Progenitor cell of endocrine pancreas (in vitro differentiated cells): ENCODE measurements around the gene ADD1. TPM values are rescaled to one million over a fixed set of nuclear protein-coding genes. Genes with fewer than 3 reads are reported as not detected.

Experiments used
- DNase-seq: peaks from one replicate; pipeline ENCODE4 v3.0.0; 2021; ENCODE audit warnings: low spot score; ENCODE audit not compliant: unreplicated experiment
- H3K27ac Mint-ChIP-seq: 2 replicates; pipeline ENCODE4 v1.8.0; 2021; ENCODE audit warnings: mild to moderate bottlenecking, moderate library complexity, mixed read lengths
- H3K27me3 Mint-ChIP-seq: 2 replicates; pipeline ENCODE4 v1.8.0; 2021; ENCODE audit warnings: mixed read lengths
- H3K36me3 Mint-ChIP-seq: 2 replicates; pipeline ENCODE4 v1.8.0; 2022; ENCODE audit warnings: mixed read lengths; ENCODE audit not compliant: insufficient read depth
- H3K4me1 Mint-ChIP-seq: 2 replicates; pipeline ENCODE4 v1.8.0; 2021; ENCODE audit warnings: low read depth, mixed read lengths
- H3K4me3 Mint-ChIP-seq: 2 replicates; pipeline ENCODE4 v1.8.0; 2021; ENCODE audit warnings: low read depth, mild to moderate bottlenecking, moderate library complexity, mixed read lengths
- H3K9me3 Mint-ChIP-seq: 2 replicates; pipeline ENCODE4 v1.8.0; 2021; ENCODE audit warnings: low read depth, mixed read lengths
- total RNA-seq: library from RNA; stranded (reverse); gene quantifications from 2 replicates; pipeline ENCODE4 v1.2.1, GENCODE V29; 2021
- TF ChIP-seq, protein P1 (sequence below): fragments of 200-600 bp; sonication (generic); IDR thresholded peaks from one replicate; pipeline ENCODE4 v1.5.0; 2021; ENCODE audit warnings: antibody characterized with exemption, mild to moderate bottlenecking; ENCODE audit not compliant: unreplicated experiment

ADD1 gene
- total RNA-seq, 1 donor from 2014 or later: 271 TPM

DNA sequence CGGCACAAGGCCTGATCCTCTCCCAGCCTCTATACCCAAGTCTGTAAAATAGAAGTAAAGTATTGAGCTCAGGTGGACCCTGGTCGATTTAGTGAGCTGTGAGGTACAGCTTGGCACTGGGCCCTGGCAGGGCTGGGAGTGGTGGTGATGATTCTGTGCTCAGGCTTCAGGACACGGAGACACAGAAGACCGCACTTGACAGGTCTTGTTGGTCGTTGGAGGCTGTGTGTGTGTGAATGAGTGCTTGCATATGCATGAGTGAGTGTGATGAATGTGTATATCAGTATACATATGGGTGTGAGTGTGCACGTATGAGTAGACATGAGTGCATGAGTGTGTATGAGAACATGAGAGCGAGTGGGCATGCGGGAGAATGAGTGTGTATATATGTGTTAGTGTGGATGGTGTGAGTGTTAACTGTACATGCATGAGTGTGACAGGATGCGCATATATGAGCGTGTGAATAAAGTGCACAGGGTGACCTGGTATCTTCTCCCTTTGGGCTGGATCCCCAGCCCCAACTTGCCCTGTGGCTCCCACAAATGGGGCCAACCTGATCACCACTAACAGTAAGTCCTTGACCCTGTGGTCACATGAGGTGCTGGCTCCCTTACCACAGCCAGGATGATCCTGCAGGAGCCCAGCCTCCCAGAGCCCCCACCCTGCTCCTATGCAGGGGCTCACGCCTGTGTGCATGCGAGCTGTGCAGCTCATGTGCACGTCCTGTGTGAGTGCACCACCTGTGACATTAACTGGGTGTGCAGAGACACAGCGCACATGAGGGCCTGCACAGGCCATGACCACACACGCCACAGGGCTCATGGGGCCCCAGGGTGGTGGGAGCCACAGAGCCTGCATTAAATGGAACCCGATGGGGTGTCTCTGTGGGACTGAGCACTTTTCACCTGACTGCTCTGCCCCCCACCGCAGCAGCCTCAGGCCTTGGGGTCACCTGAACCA lies 29.9 kb upstream of the ADD1 start:
- Mint-ChIP-seq H3K9me3 (peaks cover 10% of the 10 kb centered on the region), H3K27ac (no peak overlapping the region), H3K27me3 (peaks cover 3% of the 10 kb centered on the region), H3K4me1 (peaks cover 7% of the 10 kb centered on the region), H3K4me3 (no peak overlapping the region), H3K36me3 (peaks cover 6% of the 10 kb centered on the region)
- TF ChIP-seq, protein P1, sequence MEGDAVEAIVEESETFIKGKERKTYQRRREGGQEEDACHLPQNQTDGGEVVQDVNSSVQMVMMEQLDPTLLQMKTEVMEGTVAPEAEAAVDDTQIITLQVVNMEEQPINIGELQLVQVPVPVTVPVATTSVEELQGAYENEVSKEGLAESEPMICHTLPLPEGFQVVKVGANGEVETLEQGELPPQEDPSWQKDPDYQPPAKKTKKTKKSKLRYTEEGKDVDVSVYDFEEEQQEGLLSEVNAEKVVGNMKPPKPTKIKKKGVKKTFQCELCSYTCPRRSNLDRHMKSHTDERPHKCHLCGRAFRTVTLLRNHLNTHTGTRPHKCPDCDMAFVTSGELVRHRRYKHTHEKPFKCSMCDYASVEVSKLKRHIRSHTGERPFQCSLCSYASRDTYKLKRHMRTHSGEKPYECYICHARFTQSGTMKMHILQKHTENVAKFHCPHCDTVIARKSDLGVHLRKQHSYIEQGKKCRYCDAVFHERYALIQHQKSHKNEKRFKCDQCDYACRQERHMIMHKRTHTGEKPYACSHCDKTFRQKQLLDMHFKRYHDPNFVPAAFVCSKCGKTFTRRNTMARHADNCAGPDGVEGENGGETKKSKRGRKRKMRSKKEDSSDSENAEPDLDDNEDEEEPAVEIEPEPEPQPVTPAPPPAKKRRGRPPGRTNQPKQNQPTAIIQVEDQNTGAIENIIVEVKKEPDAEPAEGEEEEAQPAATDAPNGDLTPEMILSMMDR: no peak
- DNase-seq: no peak

DNA sequence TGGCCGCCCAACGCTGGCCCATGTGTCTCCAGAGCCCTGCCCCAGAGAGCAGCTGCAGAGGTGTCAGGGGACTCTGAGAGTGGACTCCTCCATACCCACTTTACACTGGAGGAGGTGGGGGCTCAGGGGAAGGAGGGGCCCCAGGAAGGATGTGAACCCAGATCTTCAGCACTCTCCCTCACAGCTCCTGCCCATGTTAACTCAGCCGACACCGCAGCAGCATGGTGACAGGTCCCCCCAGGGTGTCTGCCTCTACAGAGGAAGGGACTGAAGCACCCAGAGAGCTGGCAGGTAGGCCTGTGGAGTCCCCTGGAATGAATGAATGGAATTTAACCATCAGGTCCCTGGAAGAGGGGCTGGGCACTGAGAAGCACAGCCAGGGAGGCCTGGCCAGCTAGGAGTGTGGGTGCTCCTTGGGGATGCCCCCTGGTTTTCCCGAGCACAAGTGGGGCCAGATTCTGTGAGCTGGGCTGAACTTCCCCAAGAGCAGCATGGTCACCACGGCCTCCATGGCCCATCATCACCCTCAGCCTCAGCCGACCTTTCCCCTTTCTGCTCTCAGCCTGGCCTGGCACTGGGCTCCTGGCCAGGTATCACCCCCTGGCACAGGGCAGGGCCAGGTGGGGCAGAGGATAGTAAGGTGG lies 28.9 kb upstream of the ADD1 start:
- H3K27ac Mint-ChIP-seq: no peak overlapping the region
- DNase-seq: no peak
- peaks cover 6% of the 10 kb centered on the region for H3K36me3 Mint-ChIP-seq
- no peak overlapping the region for H3K4me3 Mint-ChIP-seq
- TF ChIP-seq, protein P1: no peak
- peaks cover 10% of the 10 kb centered on the region for H3K9me3 Mint-ChIP-seq
- H3K4me1 Mint-ChIP-seq: peaks cover 9% of the 10 kb centered on the region
- H3K27me3 Mint-ChIP-seq: peaks cover 3% of the 10 kb centered on the region

- DNase-seq: no peak
- Mint-ChIP-seq H3K27me3 (peaks cover 3% of the 10 kb centered on the region), H3K9me3 (peaks cover 10% of the 10 kb centered on the region), H3K36me3 (peaks cover 6% of the 10 kb centered on the region), H3K4me3 (peak overlapping the region; percentile 75), H3K27ac (peak overlapping the region; percentile 88), H3K4me1 (peaks cover 8% of the 10 kb centered on the region)
- TF ChIP-seq, protein P1: no peak
These were observed 27.2 kb upstream of the ADD1 start for GRCh38 chr4:2816401-2816954.

DNA sequence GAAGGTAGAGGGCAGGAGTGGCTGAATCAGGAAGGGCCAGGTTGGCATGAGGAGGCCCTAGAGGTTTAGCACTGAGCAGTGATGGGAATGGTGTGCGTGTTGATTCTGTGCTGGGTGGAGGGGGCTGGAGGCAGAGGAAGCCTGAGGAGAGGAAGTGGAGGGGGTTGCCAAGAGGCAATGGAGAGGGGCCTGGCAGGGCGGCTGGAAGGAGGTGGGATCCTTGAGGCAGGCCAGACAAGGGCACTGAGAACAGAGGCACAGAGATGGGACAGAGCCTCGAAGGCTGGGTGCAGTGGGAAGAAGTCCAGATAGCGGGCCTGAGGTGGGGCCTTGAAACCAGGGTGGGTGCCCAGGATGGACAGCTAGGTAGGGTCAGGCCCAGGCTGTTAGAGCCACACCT lies 26.5 kb upstream of the ADD1 start:
- H3K36me3 Mint-ChIP-seq: peaks cover 6% of the 10 kb centered on the region
- peak overlapping the region; percentile 88 for H3K27ac Mint-ChIP-seq
- H3K27me3 Mint-ChIP-seq: peaks cover 3% of the 10 kb centered on the region
- peaks cover 10% of the 10 kb centered on the region for H3K9me3 Mint-ChIP-seq
- peaks cover 5% of the 10 kb centered on the region for H3K4me1 Mint-ChIP-seq
- peak overlapping the region; percentile 75 for H3K4me3 Mint-ChIP-seq
- TF ChIP-seq, protein P1: no peak
- DNase-seq: no peak

GRCh38 chr4:2817701-2818350 lies 25.8 kb upstream of the ADD1 start:
- Mint-ChIP-seq H3K27me3 (peaks cover 3% of the 10 kb centered on the region), H3K9me3 (peaks cover 10% of the 10 kb centered on the region), H3K4me1 (peaks cover 5% of the 10 kb centered on the region), H3K4me3 (peak overlapping the region; percentile 75), H3K36me3 (peaks cover 6% of the 10 kb centered on the region), H3K27ac (no peak overlapping the region)
- TF ChIP-seq, protein P1: no peak
- DNase-seq: peak; percentile 67
